Fibroblast of gingiva (primary cell): Measurements from ENCODE around the gene CCL7.

ENCODE experiments used
- DNase-seq: peaks from one replicate; pipeline ENCODE4 v3.0.0-alpha.2; 2011; ENCODE audit warnings: low read depth

The CCL7 gene

GRCh38 chr17:34246881-34247280, 23.1 kb upstream of the CCL7 start:
- no peak for DNase-seq

GRCh38 chr17:34248511-34249024, 21.5 kb upstream of the CCL7 start:
- DNase-seq, result peak; percentile 60

GRCh38 chr17:34249061-34249460, 21.0 kb upstream of the CCL7 start:
- DNase-seq, result no peak

- no peak for DNase-seq
Observed at GRCh38 chr17:34249478-34249877, 20.5 kb upstream of the CCL7 start.

- DNase-seq, result no peak
Observed at GRCh38 chr17:34251186-34251585, 18.8 kb upstream of the CCL7 start.

GRCh38 chr17:34252095-34252443, 18.0 kb upstream of the CCL7 start:
- no peak for DNase-seq

- peak; percentile 89 for DNase-seq
Observed at GRCh38 chr17:34252444-34253138, 17.4 kb upstream of the CCL7 start.

GRCh38 chr17:34253139-34253525, 16.9 kb upstream of the CCL7 start:
- DNase-seq, result no peak

GRCh38 chr17:34254146-34254545, 15.9 kb upstream of the CCL7 start:
- peak; percentile 82 for DNase-seq

GRCh38 chr17:34254651-34255380, 15.2 kb upstream of the CCL7 start, which contains the start of gene CCL2:
CCL2 (plus strand) TSS chr17:34255285; CDS start chr17:34255350, 65 bp downstream.
- DNase-seq, result peak; percentile 75

GRCh38 chr17:34255381-34255732, 14.7 kb upstream of the CCL7 start:
- DNase-seq, result no peak

GRCh38 chr17:34255841-34256240, 14.2 kb upstream of the CCL7 start:
- DNase-seq, result no peak

GRCh38 chr17:34257299-34257985, 12.6 kb upstream of the CCL7 start:
- DNase-seq, result no peak

GRCh38 chr17:34257986-34258326, 12.1 kb upstream of the CCL7 start:
- no peak for DNase-seq

GRCh38 chr17:34259146-34259545, 10.9 kb upstream of the CCL7 start:
- DNase-seq, result peak; percentile 85

GRCh38 chr17:34260861-34261260, 9.2 kb upstream of the CCL7 start:
- DNase-seq, result no peak

GRCh38 chr17:34261568-34262337, 8.3 kb upstream of the CCL7 start:
- DNase-seq, result no peak

GRCh38 chr17:34265711-34266110, 4.3 kb upstream of the CCL7 start:
- DNase-seq, result no peak

GRCh38 chr17:34275881-34276280, 5.9 kb downstream of the CCL7 start:
- peak; percentile 91 for DNase-seq

- no peak for DNase-seq
Observed at GRCh38 chr17:34276826-34277225, 6.8 kb downstream of the CCL7 start.

- DNase-seq, result no peak
Observed at GRCh38 chr17:34283571-34283970, 13.6 kb downstream of the CCL7 start.

GRCh38 chr17:34285286-34285792, 15.3 kb downstream of the CCL7 start, which contains the start of gene CCL11:
CCL11 (plus strand) TSS chr17:34285742; CDS start chr17:34285809, 67 bp downstream.
- no peak for DNase-seq
